GM18951 (cell line): ENCODE measurements around the gene C10orf105.

Experiments
- POLR2A ChIP-seq: IDR thresholded peaks from 4 replicates; pipeline ENCODE4 v1.6.1; 2011; ENCODE audit warnings: mild to moderate bottlenecking; ENCODE audit not compliant: insufficient read length, insufficient read depth; ENCODE audit errors: extremely low read depth
- in situ Hi-C: fragments of 300-500 bp; cut with MboI; formaldehyde crosslinking; loops from one replicate; pipeline ENCODE4 v1.12.0; 2022; ENCODE audit warnings: low sequenced_read_pairs, mixed read lengths, inconsistent platforms; ENCODE audit not compliant: unreplicated experiment

C10orf105 gene

DNA sequence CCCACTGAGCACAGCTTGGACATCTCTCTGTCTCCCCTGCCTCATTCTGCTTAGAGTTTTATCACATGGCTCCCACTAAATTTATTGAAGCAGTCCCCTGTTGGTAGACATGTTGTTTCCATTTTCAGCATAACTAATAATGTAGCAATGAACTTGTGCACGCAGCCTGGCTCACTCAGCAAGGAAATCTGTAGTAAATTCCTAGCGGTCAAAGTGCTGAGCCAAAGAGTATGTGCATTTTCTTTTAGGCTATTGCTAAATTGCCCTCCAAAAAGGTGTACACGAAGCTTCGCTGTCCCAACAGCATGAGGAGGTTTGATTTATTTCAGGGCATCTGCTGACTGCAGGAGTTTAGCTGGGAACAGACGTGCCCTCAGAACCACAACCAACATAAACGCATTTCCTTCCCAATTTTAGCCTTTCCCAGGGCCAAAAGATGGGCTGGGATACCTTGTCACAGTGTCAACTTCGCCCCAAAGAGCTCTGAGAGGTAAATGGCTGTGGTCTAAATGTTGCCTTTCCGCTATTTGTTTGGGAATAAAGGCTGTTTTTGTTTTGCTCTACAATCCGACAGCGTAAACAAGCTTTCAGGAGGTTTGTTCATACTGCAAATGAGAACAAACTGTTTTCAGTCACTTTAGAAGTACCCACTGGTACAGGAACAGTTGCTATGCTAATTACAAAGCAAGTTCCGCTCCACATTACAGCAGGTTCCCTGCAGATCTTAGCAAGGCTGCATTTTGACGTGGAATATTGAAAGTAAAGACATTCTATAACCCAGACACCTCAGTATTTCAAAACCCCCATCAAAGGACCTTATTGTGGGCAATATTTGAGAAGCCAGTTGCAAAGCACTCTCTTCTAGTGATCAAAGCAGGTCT lies 37.0 kb upstream of the C10orf105 start:
- in situ Hi-C loops = no loop called here
- TF ChIP-seq POLR2A = no peak

DNA sequence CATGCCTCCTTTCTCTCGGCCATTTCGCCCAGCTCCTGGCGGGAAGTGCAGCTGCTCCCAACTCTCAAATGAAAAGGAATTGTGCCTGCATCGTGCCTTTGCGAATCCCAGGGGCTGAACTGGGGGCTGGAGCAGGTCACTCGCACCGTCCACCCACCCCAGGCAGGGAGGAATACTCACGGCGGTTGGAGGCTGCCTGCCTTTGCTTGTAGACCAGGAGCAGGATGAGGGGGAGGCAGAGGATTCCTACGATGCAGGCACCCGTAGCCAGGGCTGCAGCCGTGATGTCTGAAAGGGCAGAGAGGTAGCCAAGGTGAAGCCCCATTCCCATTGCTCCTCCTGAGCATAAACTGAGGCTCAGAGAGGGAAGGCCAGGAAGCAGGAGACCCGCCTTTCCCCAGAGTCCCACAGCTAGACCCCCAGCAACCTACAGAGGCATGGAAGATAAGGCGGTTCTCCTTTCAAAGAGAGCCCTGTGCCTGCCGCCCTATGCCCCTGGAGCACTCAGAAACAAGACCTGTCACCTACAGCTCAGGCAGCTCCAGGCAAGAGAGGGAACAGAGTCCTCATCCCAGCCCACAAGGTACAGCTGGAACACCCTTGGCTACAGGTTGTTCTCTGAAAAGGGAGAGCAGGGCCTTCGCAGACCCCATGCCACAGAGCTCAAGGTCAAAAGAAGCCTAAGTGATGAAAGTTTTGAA lies 35.8 kb upstream of the C10orf105 start:
- in situ Hi-C loops = no loop called here
- TF ChIP-seq POLR2A = no peak

DNA sequence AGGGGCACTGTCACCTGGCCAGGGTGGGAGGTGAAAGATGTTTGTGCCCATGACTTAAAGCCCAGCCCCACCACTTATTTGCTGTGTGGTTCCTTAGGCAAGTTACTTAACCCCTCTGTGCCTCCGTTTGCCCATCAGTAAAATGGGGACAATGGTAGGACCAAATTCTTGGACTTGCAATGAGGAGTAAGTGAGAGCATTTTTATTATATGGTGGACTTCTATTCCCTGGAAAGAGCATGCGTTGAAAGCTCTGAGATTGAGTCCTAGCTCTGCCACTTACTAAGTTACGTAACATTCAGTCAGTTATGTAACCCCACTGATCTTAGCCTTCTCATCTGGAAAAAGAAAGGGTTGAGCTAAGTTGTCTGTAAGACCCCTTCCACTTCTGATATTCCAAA lies 35.0 kb upstream of the C10orf105 start:
- TF ChIP-seq POLR2A = no peak
- in situ Hi-C loops = no loop called here

DNA sequence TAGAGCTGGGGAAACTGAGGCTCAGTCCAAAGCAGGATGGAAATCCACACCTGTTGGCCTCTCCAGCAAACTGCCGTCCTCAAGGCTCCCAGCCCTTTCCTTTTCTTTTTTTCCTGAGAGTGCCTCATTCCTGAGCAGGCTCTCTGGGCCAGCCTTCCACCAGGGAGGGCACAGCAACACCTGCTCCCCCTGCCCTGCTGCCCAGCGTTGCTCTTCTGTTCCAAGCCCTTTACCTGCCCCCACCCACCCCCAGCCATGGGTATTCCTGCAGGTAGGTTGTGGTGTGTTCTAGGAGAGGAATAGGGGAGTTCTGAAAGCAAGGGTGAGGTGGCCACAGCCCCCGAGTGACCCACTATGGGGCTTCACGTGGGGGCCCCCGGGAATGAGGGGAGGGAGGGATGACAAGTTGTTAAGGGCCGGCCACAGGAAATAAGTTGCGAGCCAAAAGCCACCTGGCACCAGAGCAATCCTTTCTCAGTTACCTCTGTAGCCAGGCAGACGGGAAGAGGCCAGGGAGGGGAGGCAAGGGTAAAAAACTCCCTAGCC lies 34.5 kb upstream of the C10orf105 start:
- in situ Hi-C loops = no loop called here
- TF ChIP-seq POLR2A = no peak

DNA sequence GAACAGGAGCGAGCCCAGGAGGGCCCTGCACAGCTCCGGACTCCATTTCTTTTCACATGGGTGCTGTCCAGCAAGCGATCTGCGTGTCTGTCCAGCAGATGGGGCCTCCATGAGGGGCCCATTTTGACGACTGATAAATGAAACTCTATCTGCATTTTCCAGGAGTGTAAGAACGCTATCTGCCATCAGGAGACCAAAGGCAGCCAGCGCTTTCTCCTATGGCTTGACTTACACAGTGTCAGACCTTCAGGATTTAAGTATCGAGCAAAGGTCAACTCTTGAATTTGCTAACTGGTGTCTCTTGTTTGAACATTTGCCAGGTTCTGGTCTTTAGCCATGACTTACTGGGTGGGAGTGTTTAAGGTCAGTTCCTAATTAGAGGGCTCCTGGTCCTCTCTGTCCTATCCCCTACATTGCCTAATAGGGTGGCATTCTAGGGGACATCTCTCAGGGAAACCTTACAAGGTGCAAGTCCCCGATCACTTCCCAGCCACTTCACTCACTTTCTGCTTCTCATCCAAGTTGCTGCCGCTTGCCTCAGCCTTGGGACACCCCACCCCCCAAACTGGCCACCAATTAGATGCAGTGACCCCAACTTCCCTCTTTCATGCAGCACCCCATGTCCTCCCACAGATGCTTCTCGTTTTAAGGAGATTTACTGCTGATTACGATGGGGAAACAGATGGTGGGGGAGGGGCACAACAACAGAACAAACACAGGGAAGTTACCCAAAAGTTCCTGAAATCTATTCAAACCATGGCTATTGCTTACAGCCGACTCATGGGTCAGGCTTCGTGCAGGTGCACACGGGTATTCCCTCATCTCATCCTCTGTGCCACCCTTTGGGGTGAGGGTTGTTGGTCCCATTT lies 33.7 kb upstream of the C10orf105 start:
- TF ChIP-seq POLR2A = no peak
- in situ Hi-C loops = no loop called here

DNA sequence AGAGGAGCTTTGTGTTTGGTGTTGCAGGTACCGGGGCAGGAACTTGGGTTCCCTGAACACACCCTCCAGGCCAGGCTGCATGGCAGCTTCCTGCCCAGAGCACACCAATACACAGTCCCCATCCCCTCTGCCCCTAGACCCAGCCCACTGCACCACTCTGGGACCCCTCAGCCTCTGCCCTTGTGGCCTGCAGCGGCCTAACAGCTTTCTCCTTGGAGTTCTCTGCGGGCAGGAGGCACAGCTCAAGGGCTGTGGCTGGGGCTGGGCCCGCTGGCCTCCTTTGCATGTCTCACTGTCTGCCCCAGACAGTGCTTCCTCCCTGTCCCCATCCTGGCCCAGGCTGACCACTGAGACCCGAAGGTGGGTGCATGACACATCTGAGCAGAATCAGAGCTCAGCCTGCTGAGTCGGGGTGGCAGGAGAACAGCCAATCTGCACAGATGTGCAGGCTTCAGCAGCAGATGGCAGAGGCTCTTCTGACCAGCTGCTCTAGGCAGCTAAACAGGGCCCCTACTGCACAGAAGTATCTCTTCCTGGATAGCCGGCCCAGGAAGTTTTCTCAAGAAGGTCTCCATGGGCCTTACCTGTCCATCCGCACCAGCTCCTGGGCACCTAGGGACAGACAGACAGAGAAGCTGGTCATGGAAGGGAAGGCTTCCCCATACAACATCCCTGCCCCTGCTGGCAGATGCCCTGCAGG lies 33.0 kb upstream of the C10orf105 start:
- in situ Hi-C loops = no loop called here

DNA sequence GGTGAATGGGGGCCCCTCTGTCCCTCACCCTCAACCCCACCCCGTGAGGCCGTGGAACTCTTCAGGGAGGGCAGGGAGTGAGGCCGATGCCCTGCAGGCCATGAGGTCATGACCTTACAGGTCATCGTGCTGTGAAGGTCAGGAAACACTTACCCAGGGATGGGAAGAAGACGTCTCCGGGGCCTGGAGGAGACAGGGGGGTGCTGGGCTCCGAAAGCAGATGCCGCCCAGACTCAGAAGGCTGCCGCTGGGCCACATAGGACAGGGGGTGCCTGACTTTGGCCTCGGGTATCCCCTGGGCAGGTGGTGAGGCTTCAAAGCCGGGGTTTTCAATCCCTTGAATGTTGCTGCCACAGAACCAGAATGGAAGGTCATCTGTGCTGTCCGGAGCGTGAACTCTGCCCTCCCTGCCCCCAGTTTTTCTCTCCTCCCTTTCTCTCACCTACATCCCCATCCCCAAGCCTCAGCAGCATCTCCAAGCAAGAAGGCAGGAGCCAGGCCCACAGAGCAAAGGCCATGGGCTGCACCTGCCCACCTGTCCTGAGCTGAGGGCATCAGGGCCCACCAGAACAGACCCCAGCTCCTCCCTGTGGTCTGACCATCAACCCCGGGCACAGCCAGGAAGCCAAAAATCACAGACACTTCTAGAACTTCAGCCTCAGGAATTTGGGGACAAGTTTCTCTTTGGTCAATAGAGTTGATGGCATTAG lies 32.1 kb upstream of the C10orf105 start:
- TF ChIP-seq POLR2A = no peak
- in situ Hi-C loops = no loop called here

More for the DNA sequence above, 33.0 kb upstream of the C10orf105 start:
- no peak for TF ChIP-seq POLR2A

DNA sequence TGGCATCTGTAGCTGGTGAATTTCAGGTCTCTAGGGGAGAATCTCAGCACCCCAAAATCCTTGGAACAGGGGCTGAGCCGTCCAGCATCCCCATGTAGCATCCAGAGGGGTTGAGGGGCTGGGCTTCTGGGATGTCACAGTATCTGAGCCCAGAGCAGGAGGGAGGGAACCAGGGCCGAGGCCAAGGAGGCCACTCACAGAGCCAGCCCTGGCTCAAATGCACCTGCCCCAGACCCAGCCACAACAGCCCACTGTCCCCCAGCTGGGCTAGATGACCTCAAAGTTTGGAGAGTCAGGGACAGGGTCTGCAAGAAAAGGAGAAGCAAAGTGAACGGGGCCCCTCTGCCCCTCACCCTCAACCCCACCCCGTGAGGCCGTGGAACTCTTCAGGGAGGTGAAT lies 31.4 kb upstream of the C10orf105 start:
- in situ Hi-C loops = no loop called here
- no peak for TF ChIP-seq POLR2A

DNA sequence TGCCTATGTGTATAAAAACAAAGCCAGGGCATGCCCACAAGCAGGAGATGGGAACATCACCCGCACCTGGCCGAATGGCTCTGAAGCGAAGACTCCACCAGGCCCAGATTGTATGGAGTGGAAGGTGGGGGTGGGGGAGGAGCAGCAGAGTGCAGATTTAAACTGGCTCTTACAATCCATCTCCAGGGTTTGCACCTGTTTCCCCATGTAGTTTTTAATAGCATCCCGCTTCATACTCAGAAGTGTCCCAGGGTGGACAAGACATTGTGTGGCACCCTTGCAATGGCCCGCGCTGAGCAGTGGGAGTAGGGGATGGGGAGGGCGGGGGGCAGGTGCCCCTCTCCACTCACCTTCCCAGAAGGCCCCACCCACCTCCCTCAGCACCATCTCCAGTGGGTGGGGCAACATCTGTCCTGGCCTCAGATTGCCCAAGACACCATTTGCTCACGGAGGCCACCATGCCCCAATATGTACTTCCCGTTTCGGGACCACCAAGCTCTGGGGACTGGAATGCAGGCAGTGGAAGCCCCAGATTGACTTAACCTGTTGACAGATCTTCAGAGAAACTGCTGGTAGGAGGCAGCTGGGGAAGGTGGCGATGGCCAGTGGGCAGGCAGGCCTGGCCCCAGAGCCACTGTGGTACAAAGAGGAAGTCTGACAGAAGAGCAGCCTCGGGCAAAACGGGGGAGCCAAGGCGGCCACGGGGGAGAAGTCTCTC lies 30.7 kb upstream of the C10orf105 start:
- in situ Hi-C loops = no loop called here
- no peak for TF ChIP-seq POLR2A

DNA sequence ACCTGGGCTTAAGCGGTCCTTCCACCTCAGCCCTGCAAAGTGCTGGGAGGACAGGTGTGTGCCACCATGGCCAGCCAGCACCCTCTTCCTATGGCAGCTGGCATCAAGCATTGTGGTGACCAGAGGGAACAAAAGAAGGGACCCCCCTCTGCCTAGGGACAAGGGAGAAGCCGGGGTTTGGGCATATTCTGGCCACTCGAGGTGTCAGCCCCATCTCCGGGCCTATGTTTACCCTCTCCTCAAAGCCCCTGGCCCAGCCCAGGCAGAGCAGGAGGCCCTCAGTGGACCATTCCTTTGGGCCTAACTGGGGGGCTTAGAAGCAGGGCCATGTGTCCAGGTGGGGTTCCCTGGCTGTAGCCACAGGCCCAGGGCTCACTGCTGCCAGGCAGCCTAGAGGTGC lies 29.8 kb upstream of the C10orf105 start:
- in situ Hi-C loops = no loop called here
- no peak for TF ChIP-seq POLR2A

DNA sequence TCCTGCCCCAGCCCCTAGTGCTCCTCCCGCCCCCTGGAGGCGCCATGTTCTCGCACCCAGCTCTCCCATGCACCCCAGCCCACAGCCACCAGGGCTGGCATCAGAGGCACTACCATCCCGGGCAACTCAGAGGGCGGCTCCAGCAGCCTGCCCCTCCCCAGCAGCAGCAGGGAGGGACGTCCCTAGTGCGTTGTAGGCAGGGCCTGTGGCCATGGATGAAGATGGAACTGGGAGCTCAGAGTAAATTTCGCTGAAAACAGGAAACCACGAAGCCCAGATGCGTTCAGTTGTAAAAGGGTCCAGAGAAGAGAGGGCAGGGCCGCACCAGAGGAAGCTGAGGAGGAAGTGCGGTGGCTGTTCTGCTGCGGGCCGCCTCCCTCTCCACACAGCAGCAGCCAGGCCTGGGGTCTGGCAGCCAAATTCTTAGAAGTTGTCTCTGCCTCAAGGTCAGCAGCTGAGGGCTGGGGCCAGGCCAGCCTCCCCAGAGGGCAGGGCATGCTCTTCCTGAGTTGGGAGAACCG lies 29.2 kb upstream of the C10orf105 start:
- in situ Hi-C loops = no loop called here

More for the DNA sequence above, 29.2 kb upstream of the C10orf105 start:
- peak; percentile 42 for TF ChIP-seq POLR2A
